ENCODE measurements around the gene RAPGEF1. TPM values are rescaled to one million over a fixed set of nuclear protein-coding genes. Genes with fewer than 3 reads are reported as not detected.

Gene RAPGEF1
- total and polyA plus RNA-seq, 2 donors (not counting 1 experiment from before 2014, with no cell fraction given): 33.3 to 42.8 TPM

GRCh38 chr9:131622523-131622922 is 117.4 kb downstream of the RAPGEF1 start:
- DNase-seq (ENCODE audit: low read depth in 2 of 2): no peak
- no peaks in the 10 kb centered on the region for H3K27me3 ChIP-seq (ENCODE audit: control insufficient read depth, insufficient read depth, low read length)
- no peaks in the 10 kb centered on the region for H4K20me1 ChIP-seq (ENCODE audit: control insufficient read depth, extremely low read depth, insufficient read depth, low read length)
- H3K79me2 ChIP-seq (ENCODE audit: control insufficient read depth, insufficient read depth, low read length): no peaks in the 10 kb centered on the region
- H3K4me3 ChIP-seq (replicated peaks in 1 of 4; ENCODE audit: control extremely low read depth in 1 of 4, insufficient read depth in 1 of 4, low read depth in 3 of 4, low read length in 4 of 4): no peak overlapping the region
- no peak overlapping the region for H3K9ac ChIP-seq (ENCODE audit: insufficient read depth, low read length)
- no peaks in the 10 kb centered on the region for H3K9me3 ChIP-seq (ENCODE audit: control insufficient read depth, insufficient read depth, low read depth, low read length)
- H3K36me3 ChIP-seq (ENCODE audit: control insufficient read depth, insufficient read depth, low read length): peaks cover 23% of the 10 kb centered on the region
- no peak overlapping the region for H2AFZ ChIP-seq (ENCODE audit: low read length)
- no peaks in the 10 kb centered on the region for H3K4me1 ChIP-seq (ENCODE audit: control insufficient read depth, extremely low read depth, insufficient read depth, low read length)
- H3K27ac ChIP-seq (ENCODE audit: insufficient read depth, low read length): no peak overlapping the region
- TF ChIP-seq EZH2 (IDR thresholded peaks at IDR 0.05; ENCODE audit: low read length, missing control alignments) (no peak), CTCF (conservative IDR thresholded peaks at IDR 0.05 in 1 of 2, IDR thresholded peaks at IDR 0.05 in 1 of 2; ENCODE audit: low read depth in 1 of 2, low read length in 2 of 2) (no peak)
- H3K4me2 ChIP-seq (ENCODE audit: extremely low read depth, insufficient read depth, low read length): no peak overlapping the region

GRCh38 chr9:131621551-131622358 is 118.1 kb downstream of the RAPGEF1 start:
- no peaks in the 10 kb centered on the region for H4K20me1 ChIP-seq (ENCODE audit: control insufficient read depth, extremely low read depth, insufficient read depth, low read length)
- H3K4me2 ChIP-seq (ENCODE audit: extremely low read depth, insufficient read depth, low read length): no peak overlapping the region
- DNase-seq (ENCODE audit: low read depth in 2 of 2): no peak
- H3K9me3 ChIP-seq (ENCODE audit: control insufficient read depth, insufficient read depth, low read depth, low read length): no peaks in the 10 kb centered on the region
- H3K79me2 ChIP-seq (ENCODE audit: control insufficient read depth, insufficient read depth, low read length): no peaks in the 10 kb centered on the region
- TF ChIP-seq EZH2 (IDR thresholded peaks at IDR 0.05; ENCODE audit: low read length, missing control alignments): no peak
- no peak for TF ChIP-seq CTCF (conservative IDR thresholded peaks at IDR 0.05 in 1 of 2, IDR thresholded peaks at IDR 0.05 in 1 of 2; ENCODE audit: low read depth in 1 of 2, low read length in 2 of 2)
- no peak overlapping the region for H3K27ac ChIP-seq (ENCODE audit: insufficient read depth, low read length)
- no peaks in the 10 kb centered on the region for H3K4me1 ChIP-seq (ENCODE audit: control insufficient read depth, extremely low read depth, insufficient read depth, low read length)
- no peak overlapping the region for H2AFZ ChIP-seq (ENCODE audit: low read length)
- H3K4me3 ChIP-seq (replicated peaks in 1 of 4; ENCODE audit: control extremely low read depth in 1 of 4, insufficient read depth in 1 of 4, low read depth in 3 of 4, low read length in 4 of 4): no peak overlapping the region
- H3K36me3 ChIP-seq (ENCODE audit: control insufficient read depth, insufficient read depth, low read length): peaks cover 22% of the 10 kb centered on the region
- no peaks in the 10 kb centered on the region for H3K27me3 ChIP-seq (ENCODE audit: control insufficient read depth, insufficient read depth, low read length)
- no peak overlapping the region for H3K9ac ChIP-seq (ENCODE audit: insufficient read depth, low read length)

GRCh38 chr9:131620764-131621520 is 118.9 kb downstream of the RAPGEF1 start:
- no peaks in the 10 kb centered on the region for H3K4me1 ChIP-seq (ENCODE audit: control insufficient read depth, extremely low read depth, insufficient read depth, low read length)
- peaks cover 20% of the 10 kb centered on the region for H3K36me3 ChIP-seq (ENCODE audit: control insufficient read depth, insufficient read depth, low read length)
- DNase-seq (ENCODE audit: low read depth in 2 of 2): no peak

More at GRCh38 chr9:131620764-131621520, 118.9 kb downstream of the RAPGEF1 start:
- Histone ChIP-seq H3K9ac (ENCODE audit: insufficient read depth, low read length) (no peak overlapping the region), H3K4me2 (ENCODE audit: extremely low read depth, insufficient read depth, low read length) (no peak overlapping the region), H3K79me2 (ENCODE audit: control insufficient read depth, insufficient read depth, low read length) (no peaks in the 10 kb centered on the region), H3K9me3 (ENCODE audit: control insufficient read depth, insufficient read depth, low read depth, low read length) (no peaks in the 10 kb centered on the region), H3K27me3 (ENCODE audit: control insufficient read depth, insufficient read depth, low read length) (no peaks in the 10 kb centered on the region), H4K20me1 (ENCODE audit: control insufficient read depth, extremely low read depth, insufficient read depth, low read length) (no peaks in the 10 kb centered on the region), H3K27ac (ENCODE audit: insufficient read depth, low read length) (no peak overlapping the region), H3K4me3 (replicated peaks in 1 of 4; ENCODE audit: control extremely low read depth in 1 of 4, insufficient read depth in 1 of 4, low read depth in 3 of 4, low read length in 4 of 4) (no peak overlapping the region), H2AFZ (ENCODE audit: low read length) (no peak overlapping the region)
- TF ChIP-seq CTCF (conservative IDR thresholded peaks at IDR 0.05 in 1 of 2, IDR thresholded peaks at IDR 0.05 in 1 of 2; ENCODE audit: low read depth in 1 of 2, low read length in 2 of 2): no peak
- no peak for TF ChIP-seq EZH2 (IDR thresholded peaks at IDR 0.05; ENCODE audit: low read length, missing control alignments)

Data from fibroblast of lung (primary cell).